GM18508 (cell line): ENCODE measurements around the gene SLC46A2.
A peak's percentile ranks its signal among the peaks of the same experiment; 100 is the strongest.

ENCODE experiments used
- ATAC-seq: cut with Tn5 transposase; IDR thresholded peaks from one replicate; pipeline ENCODE4 v1.9.1; 2021; ENCODE audit warnings: moderate number of reproducible peaks; ENCODE audit not compliant: insufficient read depth, unreplicated experiment

Gene SLC46A2

GRCh38 chr9:112887381-112887780 is 3.3 kb downstream of the SLC46A2 start:
- ATAC-seq: no peak

DNA sequence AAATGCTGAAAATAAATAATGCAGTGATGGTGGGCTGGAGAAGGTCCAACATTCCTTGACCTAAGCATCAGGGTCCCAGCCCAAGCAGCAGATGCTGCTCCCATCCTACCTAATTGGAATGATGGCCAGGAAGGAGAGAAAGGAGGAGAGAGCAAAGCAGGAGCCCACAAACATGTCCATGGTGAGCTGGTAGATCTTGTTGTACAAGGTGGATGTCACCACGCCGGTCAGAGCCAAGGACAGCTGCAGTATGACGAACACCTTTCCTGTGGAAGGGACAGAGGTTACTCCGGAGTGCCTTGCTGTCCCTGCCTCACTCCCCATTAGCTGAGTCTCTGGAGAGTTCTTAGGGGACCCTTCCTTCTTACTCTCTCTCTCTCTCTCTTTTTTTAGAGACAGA is 4.3 kb downstream of the SLC46A2 start:
- no peak for ATAC-seq

DNA sequence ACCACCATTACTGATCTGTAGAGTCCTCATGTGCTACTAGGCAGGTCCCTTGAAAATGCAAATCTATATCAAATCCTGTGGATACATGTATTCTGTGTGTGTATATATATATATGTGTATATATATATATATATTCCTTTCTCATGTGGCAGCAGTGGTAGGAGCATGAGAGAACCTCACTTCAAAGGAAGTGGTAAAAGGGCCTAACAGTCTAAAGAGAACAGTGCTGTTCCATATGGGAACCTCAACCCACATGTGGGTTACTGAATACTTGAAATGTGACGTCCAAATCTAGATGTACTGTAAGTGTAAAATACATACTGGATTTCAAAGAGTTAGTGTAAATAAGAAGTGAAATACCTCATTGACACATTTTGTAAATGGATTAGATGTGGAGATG is 5.4 kb downstream of the SLC46A2 start:
- no peak for ATAC-seq

DNA sequence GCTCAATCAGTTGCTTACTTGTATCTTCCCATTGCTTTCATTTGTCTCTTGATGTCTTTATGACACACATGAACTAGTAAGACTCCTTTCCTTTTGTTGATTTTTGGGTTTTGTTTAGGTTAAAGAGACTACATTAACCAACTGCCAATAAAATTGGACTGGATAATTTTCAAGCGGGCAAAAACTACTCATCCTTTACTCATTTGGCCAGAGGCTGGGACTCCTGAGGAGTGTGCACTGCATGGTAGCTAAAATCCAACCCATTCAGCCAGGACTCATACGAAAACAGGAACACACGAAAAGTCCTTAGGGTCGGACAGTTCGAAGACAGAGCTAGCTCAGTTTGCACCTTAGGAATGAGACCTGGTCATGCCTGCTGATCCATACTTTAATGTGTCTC is 6.0 kb downstream of the SLC46A2 start:
- no peak for ATAC-seq

DNA sequence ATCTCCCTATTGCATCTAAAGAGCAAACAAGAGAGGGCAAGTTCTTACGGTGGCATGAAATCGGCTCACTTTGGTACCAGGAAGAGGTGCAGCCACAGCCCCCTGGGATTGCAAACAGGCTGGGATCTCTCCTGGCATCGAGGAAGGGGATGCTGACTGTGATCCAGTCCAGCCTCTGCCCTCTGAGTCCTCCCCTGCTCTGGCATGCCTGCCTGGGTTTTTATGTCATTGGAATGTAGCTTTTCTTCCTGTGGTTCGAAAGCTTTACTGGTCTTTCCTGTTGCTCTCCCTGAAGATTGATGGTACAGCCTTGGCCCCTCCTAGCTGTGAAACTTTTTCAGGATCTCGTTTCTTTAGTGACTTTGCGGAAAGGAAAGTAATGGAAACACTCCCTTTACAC is 6.6 kb downstream of the SLC46A2 start:
- ATAC-seq: no peak

DNA sequence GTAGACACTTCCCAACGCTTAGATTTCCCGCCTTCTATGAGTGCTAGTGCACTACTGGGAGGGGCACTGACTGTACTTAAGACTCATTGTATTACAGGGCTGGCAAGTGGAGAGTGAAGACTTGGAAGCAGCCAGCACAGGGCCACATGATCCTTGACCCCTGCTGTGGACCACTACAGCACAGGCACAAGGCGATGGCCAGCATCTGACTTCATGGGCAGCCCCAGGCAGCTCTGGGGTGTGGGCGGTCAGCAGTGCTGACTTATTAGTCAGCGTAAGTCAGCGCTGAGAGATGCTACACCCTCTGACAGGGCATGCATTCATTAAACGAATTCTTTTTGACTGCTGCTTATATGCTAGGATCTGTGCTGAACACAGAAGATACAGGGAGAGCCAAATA is 9.3 kb downstream of the SLC46A2 start:
- no peak for ATAC-seq

GRCh38 chr9:112880650-112881049 is 10.0 kb downstream of the SLC46A2 start:
- no peak for ATAC-seq

DNA sequence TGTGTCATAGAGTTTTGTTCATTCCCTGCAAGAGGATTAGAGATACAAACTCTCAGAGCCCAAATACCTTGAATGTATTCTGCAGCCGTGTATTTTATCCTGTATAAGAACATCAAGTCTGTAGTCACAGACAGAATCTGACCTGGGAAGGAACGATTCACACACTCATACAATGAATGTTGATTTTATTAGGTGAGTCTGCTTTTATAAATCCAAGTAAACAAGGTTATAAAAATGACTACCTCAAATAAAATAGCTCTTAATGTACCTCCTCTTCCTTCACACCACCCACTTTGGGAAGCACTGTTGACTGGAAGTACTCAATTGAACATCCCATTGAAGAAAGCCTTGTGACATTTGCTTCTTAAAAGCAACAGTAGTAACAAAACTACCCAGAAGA is 11.9 kb downstream of the SLC46A2 start:
- no peak for ATAC-seq

GRCh38 chr9:112873773-112874405 is 16.8 kb downstream of the SLC46A2 start:
- ATAC-seq: no peak

- ATAC-seq: no peak
Observed at GRCh38 chr9:112872019-112872418, 18.7 kb downstream of the SLC46A2 start.

- ATAC-seq: no peak
Observed at GRCh38 chr9:112870556-112870955, 20.1 kb downstream of the SLC46A2 start.

DNA sequence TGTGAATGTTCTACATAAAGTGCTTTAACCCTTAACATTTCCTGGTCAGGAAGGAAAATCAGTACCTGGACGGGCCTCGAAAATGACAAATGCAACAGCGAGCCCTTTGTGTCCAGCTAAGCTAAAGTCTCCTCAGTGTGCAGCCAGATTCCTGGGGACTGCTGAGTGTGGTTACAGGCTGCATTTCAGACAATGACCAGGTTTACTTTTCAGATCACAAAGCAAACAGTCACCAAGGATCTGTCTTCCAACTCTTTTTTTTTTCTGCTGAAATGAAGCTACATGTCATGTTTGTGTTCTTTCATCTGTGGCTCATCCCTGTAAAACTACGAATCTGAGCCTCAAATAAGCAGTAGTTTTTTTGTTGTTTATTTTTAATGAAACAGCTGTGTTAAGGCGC is 20.8 kb downstream of the SLC46A2 start:
- ATAC-seq: no peak

- ATAC-seq: peak; percentile 58
Observed at GRCh38 chr9:112869041-112869529, 21.6 kb downstream of the SLC46A2 start.

DNA sequence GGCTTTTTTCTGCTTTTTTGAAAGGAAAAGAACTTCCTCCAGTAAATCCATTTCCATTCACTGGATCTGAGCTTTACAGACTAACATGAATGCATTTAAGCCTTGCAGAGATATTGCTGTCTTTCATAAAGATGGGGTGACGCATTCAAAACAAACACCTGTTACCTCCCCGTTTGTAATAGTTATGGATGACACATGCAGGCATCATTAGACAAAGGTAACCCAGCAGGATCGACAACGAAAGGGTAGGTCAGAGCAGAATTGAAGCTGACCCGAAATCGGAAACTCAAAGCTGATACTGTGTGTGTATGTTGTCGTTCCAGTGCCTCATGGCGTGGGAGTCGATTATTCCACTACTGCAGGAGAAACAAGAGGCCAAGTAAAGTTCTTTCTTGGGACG is 22.2 kb downstream of the SLC46A2 start:
- ATAC-seq: no peak

- no peak for ATAC-seq
Observed at GRCh38 chr9:112867275-112867991, 23.2 kb downstream of the SLC46A2 start.

GRCh38 chr9:112866662-112867274 is 23.9 kb downstream of the SLC46A2 start:
- no peak for ATAC-seq

DNA sequence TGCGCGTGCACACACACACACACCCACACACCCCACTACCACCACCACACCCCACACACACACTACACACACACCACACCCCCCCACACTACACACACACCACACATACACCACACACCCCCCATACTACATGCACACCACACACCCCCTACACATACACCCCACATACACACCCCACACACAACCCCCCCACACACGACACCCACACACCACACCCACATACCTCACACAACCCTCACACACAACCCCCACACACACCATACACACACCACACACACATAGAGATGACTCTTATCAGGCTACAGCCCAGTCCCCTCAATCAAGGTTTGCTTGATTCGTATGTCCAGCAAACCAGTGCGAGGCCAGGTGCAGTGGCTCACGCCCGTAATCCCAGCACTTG is 25.7 kb downstream of the SLC46A2 start:
- no peak for ATAC-seq

- ATAC-seq: no peak
Observed at GRCh38 chr9:112864403-112864802, 26.3 kb downstream of the SLC46A2 start.

- no peak for ATAC-seq
Observed at GRCh38 chr9:112863746-112864145, 26.9 kb downstream of the SLC46A2 start.

- ATAC-seq: no peak
Observed at GRCh38 chr9:112863214-112863613, 27.5 kb downstream of the SLC46A2 start.
